Placental pericyte (primary cell): Measurements from ENCODE around the gene FRY. TPM values are rescaled to one million over a fixed set of nuclear protein-coding genes. Genes with fewer than 3 reads are reported as not detected.

Source experiments
- total RNA-seq: library from RNA; depleted of rRNA; stranded (reverse); fragments of >200 nt; gene quantifications from 2 replicates; pipeline ENCODE4 v1.2.3, GENCODE V29; 2012

The FRY gene
- 15.9 and 58.9 TPM in 2 replicates for total RNA-seq

GRCh38 chr13:32031025-32031814, at the start of gene FRY:
FRY (plus strand) TSS chr13:32031774; CDS start chr13:32031796, 22 bp downstream.

GRCh38 chr13:32315238-32316027, 283.9 kb downstream of the FRY start, which contains the start of the genes BRCA2 and ZAR1L:
BRCA2 (plus strand) TSS chr13:32315508; CDS start chr13:32316461, 953 bp downstream.
ZAR1L (minus strand) TSS chr13:32315363; CDS start chr13:32311925, 3,438 bp downstream.

